Measurements from ENCODE around the gene SPECC1.

DNA sequence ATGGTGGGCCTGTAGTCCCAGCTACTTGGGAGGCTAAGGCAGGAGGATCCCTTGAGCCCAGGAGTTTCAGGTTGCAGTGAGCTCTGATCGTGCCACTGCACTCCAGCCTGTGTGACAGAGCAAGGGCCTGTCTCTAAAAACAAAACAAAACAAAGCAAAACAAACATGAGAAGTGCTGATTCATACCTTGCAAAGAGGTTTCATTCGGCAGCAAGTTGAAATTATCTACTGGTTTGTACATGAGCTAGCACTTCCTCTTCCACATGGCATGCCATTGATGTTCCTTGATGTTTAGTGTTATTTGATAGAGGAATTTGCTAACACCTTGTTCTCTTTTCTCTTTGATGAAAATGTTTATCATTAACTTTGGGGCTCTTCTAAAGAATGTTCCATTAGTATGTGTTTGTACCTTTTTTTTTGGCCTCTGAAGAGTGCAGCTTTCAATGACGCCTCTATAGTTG is 50.6 kb downstream of the SPECC1 start:
- no peak for TF ChIP-seq EP300 (IDR thresholded peaks at IDR 0.05)
- TF ChIP-seq, protein P1, sequence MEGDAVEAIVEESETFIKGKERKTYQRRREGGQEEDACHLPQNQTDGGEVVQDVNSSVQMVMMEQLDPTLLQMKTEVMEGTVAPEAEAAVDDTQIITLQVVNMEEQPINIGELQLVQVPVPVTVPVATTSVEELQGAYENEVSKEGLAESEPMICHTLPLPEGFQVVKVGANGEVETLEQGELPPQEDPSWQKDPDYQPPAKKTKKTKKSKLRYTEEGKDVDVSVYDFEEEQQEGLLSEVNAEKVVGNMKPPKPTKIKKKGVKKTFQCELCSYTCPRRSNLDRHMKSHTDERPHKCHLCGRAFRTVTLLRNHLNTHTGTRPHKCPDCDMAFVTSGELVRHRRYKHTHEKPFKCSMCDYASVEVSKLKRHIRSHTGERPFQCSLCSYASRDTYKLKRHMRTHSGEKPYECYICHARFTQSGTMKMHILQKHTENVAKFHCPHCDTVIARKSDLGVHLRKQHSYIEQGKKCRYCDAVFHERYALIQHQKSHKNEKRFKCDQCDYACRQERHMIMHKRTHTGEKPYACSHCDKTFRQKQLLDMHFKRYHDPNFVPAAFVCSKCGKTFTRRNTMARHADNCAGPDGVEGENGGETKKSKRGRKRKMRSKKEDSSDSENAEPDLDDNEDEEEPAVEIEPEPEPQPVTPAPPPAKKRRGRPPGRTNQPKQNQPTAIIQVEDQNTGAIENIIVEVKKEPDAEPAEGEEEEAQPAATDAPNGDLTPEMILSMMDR (IDR thresholded peaks at IDR 0.05), result no peak
- no peak for TF ChIP-seq POLR2AphosphoS5 (IDR thresholded peaks at IDR 0.05)
- no peak for TF ChIP-seq POLR2A (IDR thresholded peaks at IDR 0.05)

All from sigmoid colon (tissue), 4 donors.